Measurements from ENCODE around the gene MLF2.

Gene MLF2

DNA sequence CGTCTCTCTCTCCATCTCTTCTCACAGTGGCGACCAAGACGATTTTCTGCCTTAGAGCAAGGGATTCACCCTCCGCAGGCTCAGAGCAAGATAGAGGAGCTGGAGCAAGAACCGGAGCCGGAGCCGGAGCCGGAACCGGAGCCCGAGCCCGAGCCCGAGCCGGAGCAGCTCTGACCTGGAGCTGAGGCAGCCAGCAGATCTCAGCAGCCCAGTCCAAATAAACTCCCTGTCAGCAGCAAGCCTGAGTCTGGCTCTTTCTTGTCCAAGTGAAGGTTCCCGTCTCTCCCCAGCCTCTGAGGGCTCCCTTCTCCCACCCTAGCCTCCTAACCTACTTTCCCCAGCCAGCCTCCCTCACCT, 25.3 kb upstream of the MLF2 start:
- FAIRE-seq = no peak

DNA sequence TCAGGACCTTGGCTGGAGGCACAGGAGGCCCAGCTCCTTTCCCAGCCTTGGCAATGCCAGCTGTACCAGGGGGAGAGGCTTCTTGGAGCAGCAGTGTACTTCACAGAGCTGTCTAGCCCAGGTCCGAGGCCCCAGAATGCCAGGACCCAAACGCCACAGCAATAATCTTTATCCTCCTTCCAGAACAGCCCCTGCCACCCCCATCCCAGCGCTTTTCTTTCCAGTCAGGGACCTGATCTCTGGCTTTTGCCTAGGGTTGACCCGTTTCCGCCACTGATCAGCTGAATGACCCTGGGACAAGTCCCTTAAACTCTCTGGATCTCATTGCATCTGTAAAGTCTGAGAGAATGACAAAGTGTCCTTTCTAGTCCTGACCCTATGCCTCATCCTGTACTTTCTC, 24.4 kb upstream of the MLF2 start:
- FAIRE-seq = no peak

DNA sequence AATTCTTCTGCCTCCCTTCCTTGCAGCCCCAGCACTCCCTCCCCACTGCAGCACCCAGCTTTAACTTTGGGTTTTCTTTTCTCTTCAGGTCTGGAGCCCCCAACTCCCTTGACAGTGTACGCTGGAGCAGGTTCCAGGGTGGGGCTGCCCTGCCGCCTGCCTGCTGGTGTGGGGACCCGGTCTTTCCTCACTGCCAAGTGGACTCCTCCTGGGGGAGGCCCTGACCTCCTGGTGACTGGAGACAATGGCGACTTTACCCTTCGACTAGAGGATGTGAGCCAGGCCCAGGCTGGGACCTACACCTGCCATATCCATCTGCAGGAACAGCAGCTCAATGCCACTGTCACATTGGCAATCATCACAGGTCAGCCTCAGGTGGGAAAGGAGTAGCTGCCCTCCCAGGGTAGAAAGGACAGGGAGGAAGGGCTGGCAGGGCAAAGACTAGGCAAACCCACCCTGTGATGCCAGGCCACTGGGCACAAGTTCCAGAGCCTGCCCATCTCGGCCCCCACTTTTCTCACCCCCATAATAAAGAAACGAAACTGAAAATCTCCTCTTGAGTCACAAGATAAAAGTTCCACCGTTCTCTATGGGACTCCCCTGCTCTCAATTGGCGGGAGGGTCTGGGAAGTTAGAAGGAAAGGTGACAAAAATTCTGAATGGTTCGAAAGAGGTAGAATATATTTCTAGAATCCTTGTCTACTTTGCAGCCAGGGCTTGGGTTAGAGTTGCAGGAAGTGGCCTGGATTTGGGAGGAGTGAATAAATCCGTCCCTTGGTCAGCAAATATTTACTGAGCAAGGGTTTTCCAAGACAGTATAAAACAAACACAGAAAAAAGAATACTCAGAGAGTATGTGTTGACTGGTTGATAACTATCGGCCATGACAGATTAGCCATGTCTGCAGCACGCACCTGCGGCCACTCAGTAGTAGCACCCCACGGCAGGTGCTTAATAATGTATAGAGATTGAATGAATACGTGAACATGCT, 22.5 kb upstream of the MLF2 start:
- FAIRE-seq = no peak

DNA sequence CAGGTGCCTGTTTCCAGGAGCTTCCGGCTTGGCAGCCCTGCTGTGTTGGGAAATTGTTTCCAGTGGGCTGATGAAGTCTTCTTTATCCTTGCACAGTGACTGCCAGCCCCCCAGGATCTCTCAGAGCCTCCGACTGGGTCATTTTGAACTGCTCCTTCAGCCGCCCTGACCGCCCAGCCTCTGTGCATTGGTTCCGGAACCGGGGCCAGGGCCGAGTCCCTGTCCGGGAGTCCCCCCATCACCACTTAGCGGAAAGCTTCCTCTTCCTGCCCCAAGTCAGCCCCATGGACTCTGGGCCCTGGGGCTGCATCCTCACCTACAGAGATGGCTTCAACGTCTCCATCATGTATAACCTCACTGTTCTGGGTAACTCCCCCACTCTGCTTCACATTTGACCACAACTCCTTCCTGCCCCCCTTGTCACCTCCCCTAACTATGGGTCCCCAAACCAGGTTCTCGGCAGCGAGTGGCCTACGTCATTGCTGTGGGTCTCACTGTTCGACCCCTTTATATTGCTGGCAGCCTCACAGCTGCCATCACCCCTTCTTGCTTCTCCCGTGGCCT, 21.6 kb upstream of the MLF2 start:
- no peak for FAIRE-seq

DNA sequence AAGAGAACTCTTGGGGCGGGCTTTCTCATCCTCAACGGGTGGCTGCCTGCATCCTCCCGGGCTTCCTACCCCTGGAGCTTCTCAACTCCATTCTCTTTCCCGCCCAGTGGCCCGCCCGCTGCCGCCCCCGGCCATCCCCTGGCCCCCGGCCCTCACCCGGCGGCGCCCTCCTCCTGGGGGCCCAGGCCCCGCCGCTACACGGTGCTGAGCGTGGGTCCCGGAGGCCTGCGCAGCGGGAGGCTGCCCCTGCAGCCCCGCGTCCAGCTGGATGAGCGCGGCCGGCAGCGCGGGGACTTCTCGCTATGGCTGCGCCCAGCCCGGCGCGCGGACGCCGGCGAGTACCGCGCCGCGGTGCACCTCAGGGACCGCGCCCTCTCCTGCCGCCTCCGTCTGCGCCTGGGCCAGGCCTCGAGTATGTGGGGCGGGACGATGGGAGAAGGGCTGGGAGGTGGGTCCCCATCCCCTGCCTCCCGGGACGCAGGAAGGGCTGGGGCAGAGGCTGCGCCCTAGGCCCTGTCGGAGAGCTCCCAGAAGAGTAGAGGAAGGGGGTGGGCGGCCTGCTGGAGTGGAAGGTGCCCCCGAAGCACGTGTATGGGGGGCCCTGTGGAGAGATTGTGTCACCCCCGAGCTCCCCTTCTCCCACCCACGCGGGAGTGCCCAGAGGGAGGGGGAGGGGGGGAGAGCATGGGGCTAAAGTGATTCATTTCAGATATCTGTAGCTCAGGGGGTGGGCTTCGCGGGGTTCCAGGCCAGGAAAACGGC, 20.8 kb upstream of the MLF2 start:
- no peak for FAIRE-seq

DNA sequence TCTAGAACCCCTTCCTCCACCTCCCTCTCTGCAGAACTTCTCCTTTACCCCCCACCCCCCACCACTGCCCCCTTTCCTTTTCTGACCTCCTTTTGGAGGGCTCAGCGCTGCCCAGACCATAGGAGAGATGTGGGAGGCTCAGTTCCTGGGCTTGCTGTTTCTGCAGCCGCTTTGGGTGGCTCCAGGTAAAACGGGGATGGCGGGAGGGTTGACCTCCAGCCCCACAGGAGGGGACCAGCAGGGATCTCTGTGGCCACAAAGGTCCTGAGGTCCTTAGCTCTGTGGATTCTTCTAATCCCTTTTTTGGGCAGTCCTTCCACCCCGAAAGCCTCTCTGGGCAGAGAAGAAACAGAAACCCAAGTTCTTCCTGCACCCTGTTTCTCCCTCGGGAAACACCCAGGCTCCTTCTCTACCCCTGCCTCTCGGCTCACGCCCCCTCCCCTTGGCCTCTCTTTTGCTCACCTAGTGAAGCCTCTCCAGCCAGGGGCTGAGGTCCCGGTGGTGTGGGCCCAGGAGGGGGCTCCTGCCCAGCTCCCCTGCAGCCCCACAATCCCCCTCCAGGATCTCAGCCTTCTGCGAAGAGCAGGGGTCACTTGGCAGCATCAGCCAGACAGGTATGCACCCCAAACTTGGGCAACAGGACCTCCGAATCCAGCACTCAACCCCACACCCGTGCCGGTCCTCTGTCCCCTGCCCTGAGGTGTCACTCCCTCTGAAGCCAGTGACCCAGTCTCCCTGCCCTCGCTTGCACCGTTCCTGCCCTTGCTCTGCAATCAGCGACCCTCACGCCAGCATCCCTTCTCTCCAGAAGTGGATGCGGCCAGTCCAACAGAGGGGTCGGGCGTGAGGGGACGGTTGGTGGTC, 20.0 kb upstream of the MLF2 start:
- FAIRE-seq = no peak

DNA sequence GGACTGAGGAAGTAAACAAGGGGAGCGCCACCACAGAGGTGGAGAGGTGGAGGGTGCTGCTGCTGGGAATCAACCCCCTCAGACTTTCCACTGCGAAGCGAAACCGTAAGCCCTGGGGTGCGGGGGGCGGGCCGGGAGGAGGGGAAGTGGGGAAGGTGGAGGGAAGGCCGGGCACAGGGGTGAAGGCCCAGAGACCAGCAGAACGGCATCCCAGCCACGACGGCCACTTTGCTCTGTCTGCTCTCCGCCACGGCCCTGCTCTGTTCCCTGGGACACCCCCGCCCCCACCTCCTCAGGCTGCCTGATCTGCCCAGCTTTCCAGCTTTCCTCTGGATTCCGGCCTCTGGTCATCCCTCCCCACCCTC, 19.4 kb upstream of the MLF2 start, which contains the start of gene LAG3:
Gene LAG3, plus strand, starts transcription at position 190 of the 365 bp plus-strand sequence. CDS start 333 bp downstream, outside the sequence.
- no peak for FAIRE-seq

DNA sequence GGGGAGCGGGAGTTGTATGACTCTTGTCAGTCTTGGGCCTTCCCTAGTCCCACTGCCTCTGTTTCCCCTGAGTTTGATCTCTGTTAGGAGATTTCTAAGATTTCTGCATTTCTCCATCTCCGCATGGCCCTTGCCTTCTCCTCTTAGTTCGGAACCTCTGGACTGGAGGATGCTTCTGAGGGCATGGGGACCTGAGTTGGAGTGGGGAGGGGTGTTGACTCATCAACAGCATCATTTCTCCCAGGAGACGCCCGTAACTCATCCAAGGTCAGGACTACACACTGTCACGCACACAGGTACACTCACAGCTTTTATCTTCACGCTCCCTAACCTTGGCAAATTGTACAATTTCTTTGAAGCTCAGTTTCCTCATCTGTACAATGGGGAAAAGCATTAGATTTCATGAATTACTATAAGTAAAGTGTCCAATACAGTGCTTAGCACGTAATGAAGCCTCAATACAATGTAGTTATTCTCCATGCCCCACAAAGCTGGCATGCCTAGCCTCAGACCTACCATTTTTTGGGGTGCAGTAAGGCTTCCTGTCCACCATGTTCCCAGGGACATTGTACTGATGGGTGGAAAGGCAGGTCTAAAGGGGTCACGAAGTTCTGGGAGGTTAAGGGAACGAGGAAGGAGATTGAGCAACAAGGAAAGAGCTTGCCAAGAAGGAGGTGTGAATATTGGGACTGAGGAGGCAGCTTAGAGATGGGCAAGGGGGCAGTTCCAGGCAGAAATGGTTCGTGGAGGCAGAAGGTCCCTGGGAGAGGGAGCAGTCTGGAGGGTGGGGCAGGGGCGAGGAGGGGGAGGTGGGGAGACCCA, 18.8 kb upstream of the MLF2 start:
- FAIRE-seq = no peak

DNA sequence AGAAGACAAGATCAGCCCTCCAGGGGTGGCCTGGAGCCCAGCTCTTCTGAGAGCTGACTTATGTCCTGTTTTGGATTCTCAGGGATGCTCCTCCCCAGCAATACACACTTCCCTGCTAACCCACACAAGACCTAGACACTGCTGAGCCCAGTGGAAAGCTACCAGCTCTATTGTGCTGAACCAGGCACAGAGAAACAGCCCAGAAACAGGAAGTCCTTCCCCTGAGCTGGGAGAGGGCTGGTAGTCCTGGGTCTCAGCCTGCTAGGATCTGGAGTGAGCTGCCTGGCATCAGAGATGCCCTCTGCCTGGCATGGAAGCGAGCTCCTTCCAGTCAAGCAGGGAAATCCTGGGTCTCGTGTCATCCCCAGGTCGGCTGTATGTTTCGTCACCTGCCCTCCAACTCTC, 18.2 kb upstream of the MLF2 start:
- FAIRE-seq = no peak

DNA sequence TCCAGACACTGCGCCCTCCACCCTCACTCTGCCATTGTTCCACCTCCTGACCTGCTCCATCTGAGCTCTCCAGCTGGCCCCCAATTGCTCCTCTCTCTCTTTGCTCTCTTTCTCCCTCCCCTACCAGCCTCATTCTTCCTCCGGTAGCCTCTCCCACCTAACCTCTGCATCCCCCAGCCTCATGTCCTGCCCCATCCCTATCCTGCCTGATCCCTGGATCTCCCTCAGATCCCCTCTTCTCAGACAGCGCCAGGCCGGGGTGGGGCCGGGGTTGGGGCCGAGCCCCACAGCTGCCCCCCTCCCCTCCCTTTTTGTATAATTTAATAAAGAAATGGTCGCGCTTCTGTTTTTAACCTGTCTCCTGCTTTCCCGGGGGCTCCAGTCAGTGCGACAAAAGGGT, 17.7 kb upstream of the MLF2 start:
- no peak for FAIRE-seq

DNA sequence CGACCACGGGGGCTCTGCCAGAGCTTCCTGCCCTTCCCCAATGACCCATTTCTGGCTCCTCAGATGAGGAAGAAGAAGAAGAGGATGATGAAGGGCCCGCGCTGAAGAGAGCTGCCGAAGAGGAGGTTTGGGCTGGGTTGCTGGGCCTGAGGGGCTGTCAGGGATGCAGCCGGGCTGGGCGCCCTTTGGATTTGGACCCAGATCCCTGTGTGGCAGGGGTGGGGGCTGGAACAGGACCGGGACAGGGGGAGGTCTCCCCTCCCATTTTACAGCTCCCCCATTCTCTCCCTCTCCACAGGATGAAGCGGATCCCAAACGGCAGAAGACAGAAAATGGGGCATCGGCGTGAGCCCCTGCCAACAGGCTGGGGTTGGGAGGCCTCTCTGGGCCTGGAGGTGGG, 17.2 kb upstream of the MLF2 start:
- FAIRE-seq = no peak

DNA sequence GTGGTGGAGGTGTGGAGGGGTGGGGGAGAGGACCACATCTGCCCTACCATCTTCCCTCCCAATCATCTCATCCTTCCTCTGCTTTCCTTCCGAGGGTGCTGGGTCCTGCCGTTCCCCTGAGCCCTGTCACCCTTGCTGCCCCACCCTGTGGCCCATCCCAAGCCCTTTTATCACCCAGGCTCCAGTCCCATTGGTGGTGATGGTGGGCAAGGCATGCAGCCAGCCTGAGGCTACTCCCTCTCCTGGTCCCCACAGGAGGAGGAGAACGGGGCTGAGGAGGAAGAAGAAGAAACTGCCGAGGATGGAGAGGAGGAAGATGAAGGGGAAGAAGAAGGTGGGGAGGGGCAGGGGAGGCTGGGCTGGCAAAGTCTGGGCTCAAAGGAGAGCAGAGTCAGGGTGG, 16.7 kb upstream of the MLF2 start:
- no peak for FAIRE-seq

DNA sequence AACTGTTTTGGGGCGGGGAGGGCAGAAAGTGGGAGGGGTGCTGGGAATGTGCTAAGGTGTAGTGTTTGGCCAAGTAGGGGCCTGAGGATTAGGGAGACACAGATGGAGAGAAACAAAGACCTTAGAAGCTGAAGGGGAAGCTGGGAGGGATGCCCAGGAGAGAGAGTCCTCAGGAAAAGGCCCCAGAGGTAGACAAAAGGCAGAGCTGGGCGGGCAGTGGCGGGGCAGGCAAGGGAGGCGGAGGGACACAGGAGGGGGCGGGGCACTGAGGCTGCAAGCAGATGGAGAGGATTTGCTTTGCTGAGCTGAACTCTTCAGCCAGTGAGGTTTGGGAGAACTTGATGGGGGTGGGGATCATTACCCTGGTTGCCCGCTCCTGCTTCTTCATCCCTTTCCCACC, 16.0 kb upstream of the MLF2 start:
- FAIRE-seq = no peak

DNA sequence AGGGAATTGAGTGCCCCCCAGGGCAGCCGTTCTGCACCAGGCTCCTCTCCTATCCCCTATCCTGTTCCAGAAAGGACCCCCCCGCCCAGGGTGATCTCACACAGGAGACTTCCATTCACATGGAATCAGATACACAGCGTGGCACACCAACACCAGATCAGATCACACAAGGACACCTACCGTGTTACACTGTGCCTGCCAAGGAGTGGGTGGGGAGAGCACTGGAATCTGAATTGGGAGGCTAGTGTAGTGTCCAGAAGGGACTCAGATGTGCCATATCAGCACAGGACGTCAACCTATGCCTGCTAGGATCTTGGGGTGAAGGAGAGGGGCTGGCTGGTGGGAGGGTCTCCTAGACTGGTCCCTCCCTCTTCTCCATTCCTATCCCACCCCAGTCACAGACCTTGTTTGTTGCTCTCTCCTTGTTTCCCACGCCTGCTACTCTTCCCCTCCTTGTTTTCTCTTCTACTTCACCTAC, 15.5 kb upstream of the MLF2 start:
- FAIRE-seq = no peak

DNA sequence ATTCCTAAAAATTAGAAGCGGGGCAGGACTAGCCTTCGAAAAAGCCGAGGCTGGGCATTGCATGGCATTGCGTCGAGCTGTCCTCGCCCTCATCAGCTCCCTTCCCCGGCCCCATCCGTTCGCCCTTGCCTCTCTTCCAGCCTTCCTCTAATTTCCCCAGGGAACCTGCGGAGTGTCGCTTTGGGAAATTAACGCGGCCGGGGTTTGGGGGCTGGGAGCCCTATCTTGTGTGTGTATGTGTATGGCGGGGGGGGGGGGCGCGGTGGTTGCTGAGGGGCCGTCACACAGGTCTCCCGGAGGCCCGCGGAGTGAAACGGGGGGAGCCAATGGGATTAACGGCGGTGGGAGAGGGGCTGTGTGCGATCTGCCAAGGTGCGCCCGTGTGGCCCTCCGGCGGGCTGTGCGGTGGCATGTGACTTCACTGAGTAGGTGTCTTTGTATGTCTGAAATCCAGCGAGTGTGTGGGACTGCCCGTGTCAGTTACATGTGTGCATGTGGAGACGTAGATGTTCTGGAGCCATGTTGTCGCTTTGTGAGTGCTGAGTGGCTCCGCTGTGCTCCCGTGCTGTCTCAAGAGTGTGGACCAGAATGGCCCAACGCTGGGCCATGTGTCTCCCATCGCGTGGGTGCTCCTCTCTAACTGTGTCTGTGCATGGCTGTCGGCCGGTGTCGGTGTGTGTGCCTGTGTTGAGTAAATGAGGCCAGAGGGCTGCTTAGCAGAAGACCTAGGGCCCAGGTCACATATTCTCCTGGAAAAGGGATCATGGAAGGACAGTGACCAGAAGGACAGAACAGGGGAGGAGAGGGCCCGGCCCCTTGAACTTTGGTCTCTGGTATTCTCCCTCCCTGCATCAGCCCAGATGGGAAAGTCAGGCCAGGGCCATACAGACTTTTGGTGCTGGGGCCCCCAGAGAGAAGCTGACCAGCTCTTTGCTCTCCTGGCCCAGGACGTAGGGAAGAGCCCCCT, 14.7 kb upstream of the MLF2 start:
- no peak for FAIRE-seq

DNA sequence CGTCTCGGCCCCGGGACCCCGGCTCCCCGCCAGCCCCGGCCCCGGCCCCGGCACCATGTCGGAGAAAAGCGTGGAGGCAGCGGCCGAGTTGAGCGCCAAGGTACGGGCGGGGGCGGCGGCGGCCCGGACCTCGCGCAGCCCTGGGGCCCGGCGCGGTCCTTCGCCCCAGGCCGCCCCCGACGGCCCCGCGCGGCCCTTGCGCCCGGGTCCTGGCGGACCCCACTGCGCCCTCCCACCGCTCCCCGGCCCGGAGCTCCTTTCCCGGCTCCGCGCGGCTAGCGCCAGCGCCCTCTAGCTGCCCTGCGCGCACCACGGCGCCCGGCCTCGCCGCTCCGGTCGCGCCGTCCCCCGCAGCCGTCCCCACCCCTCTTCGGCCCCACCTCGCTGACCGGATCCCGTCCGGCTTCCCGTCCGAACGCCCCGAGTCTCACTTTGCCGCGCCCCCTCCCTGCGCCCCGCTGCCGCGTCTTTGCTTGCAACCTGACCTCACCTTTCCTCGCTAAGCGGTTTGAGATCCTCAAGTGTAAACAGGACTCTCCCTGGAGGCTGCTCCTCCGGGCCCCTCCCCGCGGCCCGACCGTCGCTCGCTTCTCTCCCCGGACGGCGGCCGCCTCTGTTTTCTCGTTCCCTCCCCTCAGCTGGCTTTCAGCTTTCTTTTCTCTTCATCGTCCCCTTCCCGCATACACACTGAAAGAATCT, 13.9 kb upstream of the MLF2 start:
- no peak for FAIRE-seq

DNA sequence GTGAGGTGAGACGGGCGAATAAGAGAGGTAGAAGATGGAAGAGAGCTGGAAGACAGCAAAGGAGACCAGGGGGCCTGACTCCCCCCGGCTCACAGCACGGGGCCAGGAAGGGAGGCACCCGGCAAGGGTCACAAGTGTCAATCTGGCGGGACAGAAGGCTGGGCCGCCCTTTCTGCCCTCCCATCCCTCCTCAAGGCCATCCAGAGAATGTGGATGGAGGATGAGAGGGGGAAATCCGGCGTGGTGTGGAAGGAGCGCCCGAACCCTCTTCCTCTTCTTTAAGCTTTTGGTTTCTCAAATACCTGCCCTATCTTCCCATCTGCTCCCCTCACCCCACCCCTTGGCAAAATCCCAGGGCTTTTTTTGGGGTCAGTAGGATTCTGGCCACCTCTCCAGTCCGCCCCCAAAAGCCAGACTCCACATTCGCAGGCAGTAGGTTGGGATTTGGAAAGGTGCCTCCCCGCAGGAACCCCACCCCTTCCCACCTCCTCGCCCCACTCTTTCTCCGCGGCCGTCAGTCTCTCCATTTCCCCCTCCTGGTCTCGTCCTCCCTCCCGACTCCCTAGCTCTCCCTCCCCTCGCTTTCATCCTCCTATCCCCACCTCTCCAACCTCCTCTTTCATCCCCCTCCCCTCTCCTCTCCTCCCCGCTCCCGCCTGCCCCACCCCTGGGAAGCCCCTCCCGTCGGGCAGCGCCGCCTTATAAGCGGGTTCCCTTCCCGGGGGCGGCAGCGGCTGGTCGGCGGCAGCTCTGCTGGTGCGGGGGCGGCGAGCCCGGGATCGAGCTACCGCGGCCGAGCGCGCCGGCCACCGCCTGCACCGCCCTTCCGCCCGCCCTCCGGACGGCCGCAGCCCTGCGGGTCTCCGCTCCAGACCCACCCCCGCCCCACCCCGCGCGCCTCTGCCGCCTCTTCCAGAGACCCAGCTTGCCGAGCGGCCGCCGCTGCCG, 13.0 kb upstream of the MLF2 start, which contains the start of gene PTMS:
Gene PTMS, plus strand, starts transcription at position 730 of the 948 bp plus-strand sequence. CDS start 343 bp downstream, outside the sequence.
- no peak for FAIRE-seq

DNA sequence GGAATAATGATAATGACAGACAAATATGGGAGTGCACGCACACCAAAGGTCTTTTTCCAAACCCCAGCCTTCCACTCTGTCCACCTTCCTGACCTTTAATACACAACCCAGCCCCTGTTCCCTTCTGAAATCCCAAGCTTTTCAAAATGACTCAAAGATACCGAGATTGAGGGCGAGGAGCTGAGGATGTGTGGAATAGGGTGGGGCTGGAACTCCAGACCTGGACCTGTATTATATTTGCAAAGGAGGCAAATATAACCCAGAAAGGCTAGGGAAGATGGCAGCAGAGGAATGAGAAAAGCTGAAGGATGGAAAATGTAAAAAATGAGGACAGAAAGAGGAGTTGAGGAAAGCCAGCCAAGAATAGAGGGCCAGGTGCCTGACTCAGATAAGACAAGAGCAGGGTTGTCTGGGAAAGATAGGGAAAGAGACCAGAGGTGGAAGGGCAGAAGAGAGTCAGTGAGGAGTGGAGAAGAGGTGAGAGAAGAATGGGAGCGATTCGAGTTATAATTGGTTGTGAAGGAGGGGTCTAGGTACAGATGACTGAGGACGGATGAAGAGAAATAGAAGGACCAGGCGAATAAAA, 12.2 kb upstream of the MLF2 start:
- FAIRE-seq = no peak

Measured in colon (tissue), 2 donors.